Fibroblast of lung (primary cell): ENCODE results near the gene UBAP2. TPM values are rescaled to one million over a fixed set of nuclear protein-coding genes. Genes with fewer than 3 reads are reported as not detected.
A peak's percentile ranks its signal among the peaks of the same experiment; 100 is the strongest.
"Not testable (repeated sequence)": the region's sequence is repeated elsewhere in the genome, so short reads cannot be mapped to it uniquely, and the experiment has no call there.

ENCODE experiments used
- DNase-seq, 2 donors: peaks; one replicate each; pipeline versions ENCODE4 v3.0.0 to v3.0.0-alpha.2; 2010; ENCODE audit warnings: low read depth in 2 of 2
- H2AFZ ChIP-seq: 2 replicates; pipeline ENCODE4 v1.5.1; 2012; ENCODE audit warnings: low read length, control low read depth, inconsistent platforms
- H3K27ac ChIP-seq: 2 replicates; pipeline ENCODE4 v1.5.1; 2011; ENCODE audit warnings: low read length, control low read depth; ENCODE audit not compliant: insufficient read depth
- H3K27me3 ChIP-seq: 2 replicates; pipeline ENCODE4 v1.5.1; 2011; ENCODE audit warnings: mild to moderate bottlenecking, low read length; ENCODE audit not compliant: control insufficient read depth, insufficient read depth
- H3K36me3 ChIP-seq: 2 replicates; pipeline ENCODE4 v1.5.1; 2011; ENCODE audit warnings: low read length; ENCODE audit not compliant: control insufficient read depth, insufficient read depth
- H3K4me1 ChIP-seq: 2 replicates; pipeline ENCODE4 v1.5.1; 2011; ENCODE audit warnings: low read length; ENCODE audit not compliant: control insufficient read depth, insufficient read depth; ENCODE audit errors: extremely low read depth
- H3K4me2 ChIP-seq: 2 replicates; pipeline ENCODE4 v1.5.1; 2011; ENCODE audit warnings: low read length, control low read depth; ENCODE audit not compliant: insufficient read depth; ENCODE audit errors: extremely low read depth
- H3K4me3 ChIP-seq, 4 experiments: fragments of 200-600 bp in 1 of 4; sonication (generic) in 1 of 4; replicated peaks in 1 of 4; 2 replicates each; pipeline ENCODE4 v1.5.1; 2011 to 2016; ENCODE audit warnings: low read length in 4 of 4, low read depth in 3 of 4, mild to moderate bottlenecking in 3 of 4, control low read depth in 2 of 4, inconsistent platforms in 1 of 4, mixed read lengths in 1 of 4; ENCODE audit not compliant: insufficient read depth in 1 of 4; ENCODE audit errors: control extremely low read depth in 1 of 4
- H3K79me2 ChIP-seq: 2 replicates; pipeline ENCODE4 v1.5.1; 2012; ENCODE audit warnings: mild to moderate bottlenecking, low read length, inconsistent platforms; ENCODE audit not compliant: control insufficient read depth, insufficient read depth
- H3K9ac ChIP-seq: 2 replicates; pipeline ENCODE4 v1.5.1; 2011; ENCODE audit warnings: mild to moderate bottlenecking, low read length, control low read depth; ENCODE audit not compliant: insufficient read depth
- H3K9me3 ChIP-seq: 2 replicates; pipeline ENCODE4 v1.5.1; 2012; ENCODE audit warnings: low read depth, low read length; ENCODE audit not compliant: control insufficient read depth, insufficient read depth
- H4K20me1 ChIP-seq: 2 replicates; pipeline ENCODE4 v1.5.1; 2011; ENCODE audit warnings: low read length; ENCODE audit not compliant: control insufficient read depth, insufficient read depth; ENCODE audit errors: extremely low read depth
- EZH2 ChIP-seq: IDR thresholded peaks from 2 replicates; pipeline ENCODE4 v1.5.1; 2012; ENCODE audit warnings: low read length, control low read depth, mild to moderate bottlenecking; ENCODE audit errors: missing control alignments
- polyA plus RNA-seq, 2 donors: library from polyadenylated mRNA; depleted of rRNA in 1 of 2; stranded (reverse) in 1 of 2; unstranded in 1 of 2; fragments of >200 nt; gene quantifications; 2 replicates each; pipeline ENCODE4 v1.2.1, GENCODE V29; 2011 to 2012; ENCODE audit warnings: missing spikeins in 1 of 2
- total RNA-seq: library from RNA; depleted of rRNA; stranded (reverse); fragments of >200 nt; gene quantifications from 2 replicates; pipeline ENCODE4 v1.2.1, GENCODE V29; 2014
- TF ChIP-seq, protein P1 (sequence below), 2 donors: IDR thresholded peaks in 1 of 2; conservative IDR thresholded peaks in 1 of 2; 1 replicate in 1 of 2; 2 replicates in 1 of 2; pipeline ENCODE4 v1.5.1; 2011 to 2012; ENCODE audit warnings: low read length in 2 of 2, control low read depth in 1 of 2, inconsistent platforms in 1 of 2, low read depth in 1 of 2, mild to moderate bottlenecking in 1 of 2

The UBAP2 gene
- total and polyA plus RNA-seq, 2 donors (not counting 1 experiment from before 2014, with no cell fraction given): 10.2 to 20.6 TPM

DNA sequence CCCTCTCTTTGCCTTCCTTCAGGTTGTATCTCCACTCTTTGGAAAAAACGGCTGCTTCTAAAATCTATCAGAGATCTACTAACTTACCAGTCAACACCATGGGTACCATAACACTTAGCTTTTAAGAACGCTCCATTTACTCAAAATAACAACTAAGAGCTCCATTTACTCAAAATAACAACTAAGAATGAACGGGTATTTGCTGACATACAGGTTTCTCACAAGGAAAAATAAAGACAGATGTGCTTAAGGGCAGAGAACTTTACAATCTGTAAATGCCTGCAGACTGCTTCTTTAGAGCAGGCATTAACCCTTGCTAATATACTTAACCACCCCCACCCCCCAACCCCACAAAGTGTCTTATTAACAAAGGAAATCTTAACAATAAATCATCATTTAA, 2.8 kb downstream of the UBAP2 start:
- Histone ChIP-seq H3K27ac (no peak overlapping the region), H3K27me3 (no peaks in the 10 kb centered on the region), H3K9me3 (no peaks in the 10 kb centered on the region), H3K4me2 (peak overlapping the region; percentile 15), H3K4me1 (peaks cover 4% of the 10 kb centered on the region), H2AFZ (no peak overlapping the region), H3K36me3 (no peaks in the 10 kb centered on the region), H3K4me3 (no peak overlapping the region), H3K79me2 (peaks cover 68% of the 10 kb centered on the region), H3K9ac (no peak overlapping the region), H4K20me1 (no peaks in the 10 kb centered on the region)
- no peak for DNase-seq
- TF ChIP-seq, protein P1, sequence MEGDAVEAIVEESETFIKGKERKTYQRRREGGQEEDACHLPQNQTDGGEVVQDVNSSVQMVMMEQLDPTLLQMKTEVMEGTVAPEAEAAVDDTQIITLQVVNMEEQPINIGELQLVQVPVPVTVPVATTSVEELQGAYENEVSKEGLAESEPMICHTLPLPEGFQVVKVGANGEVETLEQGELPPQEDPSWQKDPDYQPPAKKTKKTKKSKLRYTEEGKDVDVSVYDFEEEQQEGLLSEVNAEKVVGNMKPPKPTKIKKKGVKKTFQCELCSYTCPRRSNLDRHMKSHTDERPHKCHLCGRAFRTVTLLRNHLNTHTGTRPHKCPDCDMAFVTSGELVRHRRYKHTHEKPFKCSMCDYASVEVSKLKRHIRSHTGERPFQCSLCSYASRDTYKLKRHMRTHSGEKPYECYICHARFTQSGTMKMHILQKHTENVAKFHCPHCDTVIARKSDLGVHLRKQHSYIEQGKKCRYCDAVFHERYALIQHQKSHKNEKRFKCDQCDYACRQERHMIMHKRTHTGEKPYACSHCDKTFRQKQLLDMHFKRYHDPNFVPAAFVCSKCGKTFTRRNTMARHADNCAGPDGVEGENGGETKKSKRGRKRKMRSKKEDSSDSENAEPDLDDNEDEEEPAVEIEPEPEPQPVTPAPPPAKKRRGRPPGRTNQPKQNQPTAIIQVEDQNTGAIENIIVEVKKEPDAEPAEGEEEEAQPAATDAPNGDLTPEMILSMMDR (conservative IDR thresholded peaks at IDR 0.05 in 1 of 2, IDR thresholded peaks at IDR 0.05 in 1 of 2; ENCODE audit: low read depth in 1 of 2, low read length in 2 of 2): no peak
- TF ChIP-seq EZH2: no peak

DNA sequence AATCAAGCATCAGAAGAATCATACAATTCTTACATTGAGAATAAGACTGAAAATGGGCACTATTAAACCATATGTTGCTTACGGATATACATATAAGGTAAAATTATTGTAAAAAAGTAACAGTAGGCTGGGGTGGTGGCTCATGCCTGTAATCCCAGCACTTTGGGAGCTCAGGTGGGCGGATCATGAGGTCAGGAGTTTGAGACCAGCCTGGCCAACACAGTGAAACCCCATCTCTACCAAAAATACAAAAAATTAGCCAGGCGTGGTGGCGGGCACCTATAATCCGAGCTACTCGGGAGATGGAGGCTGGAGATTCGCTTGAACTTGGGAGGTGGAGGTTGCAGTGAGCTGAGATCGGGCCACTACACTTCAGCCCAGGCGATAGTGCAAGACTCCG, 6.6 kb downstream of the UBAP2 start:
- not testable (repeated sequence) for H3K4me2 ChIP-seq, H3K27me3 ChIP-seq, H4K20me1 ChIP-seq, H3K9ac ChIP-seq, H3K36me3 ChIP-seq, H2AFZ ChIP-seq, H3K4me1 ChIP-seq, H3K27ac ChIP-seq, H3K9me3 ChIP-seq, H3K4me3 ChIP-seq, DNase-seq
- H3K79me2 ChIP-seq: peaks cover 64% of the 10 kb centered on the region

DNA sequence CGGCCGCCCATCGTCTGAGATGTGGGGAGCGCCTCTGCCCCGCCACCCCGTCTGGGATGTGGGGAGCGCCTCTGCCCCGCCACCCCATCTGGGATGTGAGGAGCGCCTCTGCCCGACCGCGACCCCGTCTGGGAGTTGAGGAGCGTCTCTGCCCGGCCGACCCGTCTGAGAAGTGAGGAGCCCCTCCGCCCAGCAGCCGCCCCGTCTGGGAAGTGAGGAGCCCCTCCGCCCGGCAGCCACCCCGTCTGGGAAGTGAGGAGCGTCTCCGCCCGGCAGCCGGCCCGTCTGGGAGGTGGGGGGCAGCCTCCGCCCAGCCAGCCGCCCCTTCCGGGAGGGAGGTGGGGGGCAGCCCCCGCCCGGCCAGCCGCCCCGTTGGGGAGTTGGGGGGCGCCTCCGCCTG, 9.8 kb downstream of the UBAP2 start:
- H3K4me1 ChIP-seq, H3K4me3 ChIP-seq, H2AFZ ChIP-seq, H4K20me1 ChIP-seq, DNase-seq, H3K9ac ChIP-seq, H3K9me3 ChIP-seq, H3K36me3 ChIP-seq, H3K27me3 ChIP-seq, H3K27ac ChIP-seq, H3K4me2 ChIP-seq: not testable (repeated sequence)
- H3K79me2 ChIP-seq: peaks cover 51% of the 10 kb centered on the region

DNA sequence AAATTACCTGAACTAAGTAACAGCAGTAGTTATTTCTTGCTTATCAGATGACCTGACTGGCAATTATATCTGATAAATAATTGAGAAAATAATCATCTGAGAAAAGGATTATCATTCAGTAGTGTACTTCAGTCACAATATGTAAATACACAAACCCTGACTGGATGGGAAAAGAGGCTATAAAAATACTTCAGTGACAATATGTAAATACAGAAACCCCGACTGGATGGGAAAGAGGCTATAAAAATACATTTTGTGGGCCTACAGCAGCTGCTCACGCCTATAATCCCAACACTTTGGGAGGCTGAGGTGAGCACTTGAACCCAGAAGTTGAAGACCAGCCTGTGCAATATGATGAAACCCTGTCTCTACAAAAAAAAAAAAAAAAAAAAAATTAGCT, 11.1 kb downstream of the UBAP2 start:
- Histone ChIP-seq H3K79me2 (peaks cover 48% of the 10 kb centered on the region), H3K4me3 (no peak overlapping the region), H3K9me3 (no peaks in the 10 kb centered on the region), H3K27ac (no peak overlapping the region), H3K36me3 (no peaks in the 10 kb centered on the region), H3K9ac (no peak overlapping the region), H3K4me1 (no peaks in the 10 kb centered on the region), H3K4me2 (no peak overlapping the region), H3K27me3 (no peaks in the 10 kb centered on the region), H2AFZ (no peak overlapping the region), H4K20me1 (no peaks in the 10 kb centered on the region)
- no peak for TF ChIP-seq EZH2
- TF ChIP-seq, protein P1 (conservative IDR thresholded peaks at IDR 0.05 in 1 of 2, IDR thresholded peaks at IDR 0.05 in 1 of 2; ENCODE audit: low read depth in 1 of 2, low read length in 2 of 2): no peak
- no peak for DNase-seq
